DND-41 (cell line): ENCODE measurements around the gene ZNF429.

Experiments used
- ATAC-seq: fragments of 200-7000 bp; cut with Tn5 transposase; 3 replicates; pipeline ENCODE4 v1.9.1; 2021; ENCODE audit warnings: low read depth; ENCODE audit not compliant: insufficient read depth
- DNase-seq: peaks from one replicate; pipeline ENCODE4 v3.0.0-alpha.2; 2020
- H2AFZ ChIP-seq: 2 replicates; pipeline ENCODE4 v1.6.0; 2012; ENCODE audit warnings: low read depth, low read length
- H3K27ac ChIP-seq: 2 replicates; pipeline ENCODE4 v1.5.1; 2012; ENCODE audit warnings: low read length, inconsistent platforms
- H3K27me3 ChIP-seq: fragments of 200-600 bp; sonication (generic); 2 replicates; pipeline ENCODE4 v1.6.0; 2012; ENCODE audit warnings: low read length, mild to moderate bottlenecking, inconsistent platforms; ENCODE audit not compliant: insufficient read depth, poor library complexity
- H3K36me3 ChIP-seq: 2 replicates; pipeline ENCODE4 v1.5.1; 2012; ENCODE audit warnings: low read length, inconsistent platforms; ENCODE audit not compliant: insufficient read depth
- H3K4me1 ChIP-seq: 2 replicates; pipeline ENCODE4 v1.5.1; 2012; ENCODE audit warnings: mild to moderate bottlenecking, low read length; ENCODE audit not compliant: insufficient read depth
- H3K4me2 ChIP-seq: 2 replicates; pipeline ENCODE4 v1.6.0; 2012; ENCODE audit warnings: mild to moderate bottlenecking, moderate library complexity, low read length, inconsistent platforms; ENCODE audit not compliant: insufficient read depth
- H3K4me3 ChIP-seq, 2 experiments: fragments of 200-600 bp in 1 of 2; shearing (Covaris generic) in 1 of 2; 2 replicates each; pipeline ENCODE4 v1.5.1; 2012 to 2016; ENCODE audit warnings: inconsistent platforms in 2 of 2, low read length in 2 of 2, mild to moderate bottlenecking in 2 of 2, low read depth in 1 of 2, moderate library complexity in 1 of 2
- H3K79me2 ChIP-seq: 2 replicates; pipeline ENCODE4 v1.6.0; 2012; ENCODE audit warnings: low read length, inconsistent platforms; ENCODE audit not compliant: insufficient read depth
- H3K9ac ChIP-seq: 2 replicates; pipeline ENCODE4 v1.6.0; 2012; ENCODE audit warnings: low read depth, mild to moderate bottlenecking, inconsistent platforms, low read length, moderate library complexity
- H3K9me3 ChIP-seq: 2 replicates; pipeline ENCODE4 v1.5.1; 2012; ENCODE audit warnings: low read length, moderate library complexity, mild to moderate bottlenecking, inconsistent platforms; ENCODE audit not compliant: insufficient read depth, severe bottlenecking
- H4K20me1 ChIP-seq: 2 replicates; pipeline ENCODE4 v1.6.0; 2012; ENCODE audit warnings: low read length; ENCODE audit not compliant: insufficient read depth
- CTCF ChIP-seq: IDR thresholded peaks from 2 replicates; pipeline ENCODE4 v1.5.1; 2012; ENCODE audit warnings: borderline replicate concordance, low read length, moderate library complexity, mild to moderate bottlenecking; ENCODE audit not compliant: poor library complexity, severe bottlenecking; ENCODE audit errors: extremely low read depth
- EZH2 ChIP-seq: IDR thresholded peaks from 3 replicates; pipeline ENCODE4 v1.6.1; 2012; ENCODE audit warnings: borderline replicate concordance, low read depth, mild to moderate bottlenecking, moderate library complexity, low read length, inconsistent platforms; ENCODE audit not compliant: severe bottlenecking

Gene ZNF429

GRCh38 chr19:21463449-21464105 lies 41.8 kb upstream of the ZNF429 start:
- Histone ChIP-seq H4K20me1 (no peaks in the 10 kb centered on the region), H3K9me3 (peaks cover 21% of the 10 kb centered on the region), H3K4me3 (peak overlapping the region; percentile 75 to 92; a peak in 3 of 4 replicates), H3K4me2 (peak overlapping the region; percentile 72), H2AFZ (peak overlapping the region; percentile 93), H3K27ac (peak overlapping the region; percentile 93), H3K79me2 (peaks cover 60% of the 10 kb centered on the region), H3K36me3 (peaks cover 39% of the 10 kb centered on the region), H3K27me3 (no peaks in the 10 kb centered on the region), H3K4me1 (peaks cover 27% of the 10 kb centered on the region), H3K9ac (peak overlapping the region; percentile 86)
- ATAC-seq = peak; percentile 99
- TF ChIP-seq CTCF (no peak), EZH2 (no peak)
- DNase-seq = peak; percentile 93

- Histone ChIP-seq H3K79me2 (peaks cover 30% of the 10 kb centered on the region), H3K27me3 (no peaks in the 10 kb centered on the region), H3K36me3 (peaks cover 12% of the 10 kb centered on the region), H3K9ac (no peak overlapping the region), H3K9me3 (peaks cover 3% of the 10 kb centered on the region), H3K27ac (no peak overlapping the region), H4K20me1 (no peaks in the 10 kb centered on the region), H3K4me2 (no peak overlapping the region), H3K4me1 (peaks cover 26% of the 10 kb centered on the region), H3K4me3 (no peak overlapping the region), H2AFZ (peak overlapping the region; percentile 48; the same call in 1 of the 2 replicates)
- no peak for ATAC-seq
- DNase-seq = no peak
- TF ChIP-seq CTCF = no peak
- no peak for TF ChIP-seq EZH2
Measured at GRCh38 chr19:21466627-21467026, 38.8 kb upstream of the ZNF429 start.

- H3K4me2 ChIP-seq = no peak overlapping the region
- H3K9me3 ChIP-seq = no peaks in the 10 kb centered on the region
- TF ChIP-seq EZH2 (no peak), CTCF (no peak)
- no peak overlapping the region for H3K27ac ChIP-seq
- no peak overlapping the region for H3K9ac ChIP-seq
- no peaks in the 10 kb centered on the region for H3K27me3 ChIP-seq
- H2AFZ ChIP-seq = no peak overlapping the region
- no peak overlapping the region for H3K4me3 ChIP-seq
- DNase-seq (no peak), ATAC-seq (no peak)
- no peaks in the 10 kb centered on the region for H4K20me1 ChIP-seq
- H3K79me2 ChIP-seq = peaks cover 8% of the 10 kb centered on the region
- H3K36me3 ChIP-seq = no peaks in the 10 kb centered on the region
- H3K4me1 ChIP-seq = peaks cover 9% of the 10 kb centered on the region; the same call in 1 of the 2 replicates
Measured at GRCh38 chr19:21468791-21469190, 36.6 kb upstream of the ZNF429 start.
